ENCODE measurements around the gene GCLC. TPM values are rescaled to one million over a fixed set of nuclear protein-coding genes. Genes with fewer than 3 reads are reported as not detected.

Gene GCLC
- total and polyA plus RNA-seq, 2 experiments from 2014 or later: 16.9 to 40.3 TPM

DNA sequence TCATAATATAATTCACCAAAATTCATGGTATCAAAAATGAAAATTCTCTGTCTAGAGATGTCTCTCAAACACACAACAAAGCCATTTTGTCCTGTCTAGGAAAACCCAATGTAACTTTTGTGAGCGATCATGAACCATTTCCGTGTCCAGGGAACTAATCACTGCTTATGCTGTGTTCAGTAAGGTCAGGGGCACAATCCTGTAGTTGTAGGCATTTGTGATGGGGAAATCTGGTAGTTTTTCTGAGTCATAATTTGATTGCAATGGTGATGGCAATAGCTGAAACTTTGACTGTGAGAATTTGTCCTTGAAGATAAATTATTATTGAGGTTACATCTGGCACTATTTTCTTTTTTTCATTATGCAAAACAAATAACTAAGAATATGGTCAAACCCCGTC is 21.0 kb upstream of the GCLC start:
- TF ChIP-seq, protein P1, sequence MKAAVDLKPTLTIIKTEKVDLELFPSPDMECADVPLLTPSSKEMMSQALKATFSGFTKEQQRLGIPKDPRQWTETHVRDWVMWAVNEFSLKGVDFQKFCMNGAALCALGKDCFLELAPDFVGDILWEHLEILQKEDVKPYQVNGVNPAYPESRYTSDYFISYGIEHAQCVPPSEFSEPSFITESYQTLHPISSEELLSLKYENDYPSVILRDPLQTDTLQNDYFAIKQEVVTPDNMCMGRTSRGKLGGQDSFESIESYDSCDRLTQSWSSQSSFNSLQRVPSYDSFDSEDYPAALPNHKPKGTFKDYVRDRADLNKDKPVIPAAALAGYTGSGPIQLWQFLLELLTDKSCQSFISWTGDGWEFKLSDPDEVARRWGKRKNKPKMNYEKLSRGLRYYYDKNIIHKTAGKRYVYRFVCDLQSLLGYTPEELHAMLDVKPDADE (IDR thresholded peaks at IDR 0.05): no peak
- TF ChIP-seq, protein P2, sequence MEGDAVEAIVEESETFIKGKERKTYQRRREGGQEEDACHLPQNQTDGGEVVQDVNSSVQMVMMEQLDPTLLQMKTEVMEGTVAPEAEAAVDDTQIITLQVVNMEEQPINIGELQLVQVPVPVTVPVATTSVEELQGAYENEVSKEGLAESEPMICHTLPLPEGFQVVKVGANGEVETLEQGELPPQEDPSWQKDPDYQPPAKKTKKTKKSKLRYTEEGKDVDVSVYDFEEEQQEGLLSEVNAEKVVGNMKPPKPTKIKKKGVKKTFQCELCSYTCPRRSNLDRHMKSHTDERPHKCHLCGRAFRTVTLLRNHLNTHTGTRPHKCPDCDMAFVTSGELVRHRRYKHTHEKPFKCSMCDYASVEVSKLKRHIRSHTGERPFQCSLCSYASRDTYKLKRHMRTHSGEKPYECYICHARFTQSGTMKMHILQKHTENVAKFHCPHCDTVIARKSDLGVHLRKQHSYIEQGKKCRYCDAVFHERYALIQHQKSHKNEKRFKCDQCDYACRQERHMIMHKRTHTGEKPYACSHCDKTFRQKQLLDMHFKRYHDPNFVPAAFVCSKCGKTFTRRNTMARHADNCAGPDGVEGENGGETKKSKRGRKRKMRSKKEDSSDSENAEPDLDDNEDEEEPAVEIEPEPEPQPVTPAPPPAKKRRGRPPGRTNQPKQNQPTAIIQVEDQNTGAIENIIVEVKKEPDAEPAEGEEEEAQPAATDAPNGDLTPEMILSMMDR (conservative IDR thresholded peaks at IDR 0.05; ENCODE audit: low read depth in 2 of 2): no peak
- no peak for TF ChIP-seq EZH2 (IDR thresholded peaks at IDR 0.05; ENCODE audit: low read depth, unreplicated experiment)
- Histone ChIP-seq H3K36me3 (ENCODE audit: insufficient read depth) (no peaks in the 10 kb centered on the region), H3F3A (replicated peaks; ENCODE audit: low read depth) (no peaks in the 10 kb centered on the region), H3K27ac (ENCODE audit: low read depth) (no peak overlapping the region), H4K20me1 (replicated peaks; ENCODE audit: insufficient read depth) (no peaks in the 10 kb centered on the region), H3K4me1 (ENCODE audit: insufficient read depth) (no peaks in the 10 kb centered on the region), H3K27me3 (ENCODE audit: insufficient read depth) (no peaks in the 10 kb centered on the region), H3K79me2 (replicated peaks; ENCODE audit: insufficient read depth) (no peaks in the 10 kb centered on the region), H3K4me2 (no peak overlapping the region), H3K9me2 (ENCODE audit: insufficient read depth) (0 out of 2 replicates have a peak, but pooled peaks cover 4% of the 10 kb centered on the region), H3K4me3 (no peak overlapping the region), H2AFZ (no peak overlapping the region)
- peaks cover 27% of the 10 kb centered on the region for H3K9me3 Mint-ChIP-seq
- H3K4me3 Mint-ChIP-seq: no peak overlapping the region
- H3K27ac Mint-ChIP-seq: no peak overlapping the region
- H3K27me3 Mint-ChIP-seq (ENCODE audit: insufficient read depth, low read depth, poor library complexity): no peaks in the 10 kb centered on the region
- peaks cover 12% of the 10 kb centered on the region for H3K36me3 Mint-ChIP-seq (ENCODE audit: low read depth)
- ATAC-seq (no peak), DNase-seq (ENCODE audit: low spot score) (no peak)
- no peaks in the 10 kb centered on the region for H3K4me1 Mint-ChIP-seq

DNA sequence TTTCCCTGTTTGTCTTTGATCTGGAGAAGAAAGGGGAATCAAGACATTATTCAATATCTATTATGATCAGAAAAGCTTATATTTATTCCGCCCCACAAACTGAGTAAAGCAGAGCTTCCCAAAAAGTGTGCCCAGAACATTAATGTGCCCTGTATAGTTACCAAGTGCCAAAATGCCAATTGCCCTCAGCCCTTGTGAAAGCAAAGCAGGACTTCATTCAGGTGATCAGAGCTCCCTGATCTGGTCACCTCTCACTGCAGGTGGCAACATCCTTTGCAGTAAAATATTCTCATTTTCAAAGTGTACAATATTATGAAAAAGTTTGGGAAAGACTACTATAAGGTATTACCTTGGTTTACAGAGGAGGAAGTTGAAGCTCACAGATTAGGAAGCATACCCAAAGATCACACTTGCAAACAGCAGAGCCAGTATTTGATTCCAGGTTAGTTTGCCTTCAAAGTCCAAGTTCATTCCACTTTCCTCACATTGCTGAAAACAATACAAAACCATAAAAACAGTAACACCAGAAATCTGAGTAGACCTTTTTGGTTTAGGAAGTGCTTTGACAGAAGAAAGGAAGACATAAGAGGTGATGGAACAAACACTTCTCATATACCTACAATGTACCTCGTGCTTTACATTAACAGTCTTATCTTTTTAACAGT is 19.6 kb upstream of the GCLC start:
- no peaks in the 10 kb centered on the region for H3K79me2 ChIP-seq (replicated peaks; ENCODE audit: insufficient read depth)
- no peak overlapping the region for H3K4me3 ChIP-seq
- H3K4me3 Mint-ChIP-seq: no peak overlapping the region
- H3K4me1 ChIP-seq (ENCODE audit: insufficient read depth): no peaks in the 10 kb centered on the region
- H3K36me3 Mint-ChIP-seq (ENCODE audit: low read depth): peaks cover 18% of the 10 kb centered on the region
- 0 out of 2 replicates have a peak, but pooled peaks cover 4% of the 10 kb centered on the region for H3K9me2 ChIP-seq (ENCODE audit: insufficient read depth)
- peaks cover 13% of the 10 kb centered on the region for H3K36me3 ChIP-seq (ENCODE audit: insufficient read depth)
- no peaks in the 10 kb centered on the region for H4K20me1 ChIP-seq (replicated peaks; ENCODE audit: insufficient read depth)
- H3K9me3 Mint-ChIP-seq: peaks cover 41% of the 10 kb centered on the region
- no peaks in the 10 kb centered on the region for H3K27me3 Mint-ChIP-seq (ENCODE audit: insufficient read depth, low read depth, poor library complexity)
- H3K4me2 ChIP-seq: no peak overlapping the region
- H3F3A ChIP-seq (replicated peaks; ENCODE audit: low read depth): no peaks in the 10 kb centered on the region
- no peak for ATAC-seq
- H3K27ac Mint-ChIP-seq: no peak overlapping the region
- H3K27me3 ChIP-seq (ENCODE audit: insufficient read depth): no peaks in the 10 kb centered on the region
- H2AFZ ChIP-seq: no peak overlapping the region
- H3K4me1 Mint-ChIP-seq: no peaks in the 10 kb centered on the region
- DNase-seq (ENCODE audit: low spot score): no peak
- no peak overlapping the region for H3K27ac ChIP-seq (ENCODE audit: low read depth)
- TF ChIP-seq NANOG (IDR thresholded peaks at IDR 0.05; ENCODE audit: borderline replicate concordance) (no peak), JUNB (IDR thresholded peaks at IDR 0.05; ENCODE audit: unreplicated experiment) (no peak), EZH2phosphoT487 (IDR thresholded peaks at IDR 0.05; ENCODE audit: unreplicated experiment) (no peak), POLR2AphosphoS5 (IDR thresholded peaks at IDR 0.05; ENCODE audit: low read depth) (no peak)
- TF ChIP-seq, protein P3, sequence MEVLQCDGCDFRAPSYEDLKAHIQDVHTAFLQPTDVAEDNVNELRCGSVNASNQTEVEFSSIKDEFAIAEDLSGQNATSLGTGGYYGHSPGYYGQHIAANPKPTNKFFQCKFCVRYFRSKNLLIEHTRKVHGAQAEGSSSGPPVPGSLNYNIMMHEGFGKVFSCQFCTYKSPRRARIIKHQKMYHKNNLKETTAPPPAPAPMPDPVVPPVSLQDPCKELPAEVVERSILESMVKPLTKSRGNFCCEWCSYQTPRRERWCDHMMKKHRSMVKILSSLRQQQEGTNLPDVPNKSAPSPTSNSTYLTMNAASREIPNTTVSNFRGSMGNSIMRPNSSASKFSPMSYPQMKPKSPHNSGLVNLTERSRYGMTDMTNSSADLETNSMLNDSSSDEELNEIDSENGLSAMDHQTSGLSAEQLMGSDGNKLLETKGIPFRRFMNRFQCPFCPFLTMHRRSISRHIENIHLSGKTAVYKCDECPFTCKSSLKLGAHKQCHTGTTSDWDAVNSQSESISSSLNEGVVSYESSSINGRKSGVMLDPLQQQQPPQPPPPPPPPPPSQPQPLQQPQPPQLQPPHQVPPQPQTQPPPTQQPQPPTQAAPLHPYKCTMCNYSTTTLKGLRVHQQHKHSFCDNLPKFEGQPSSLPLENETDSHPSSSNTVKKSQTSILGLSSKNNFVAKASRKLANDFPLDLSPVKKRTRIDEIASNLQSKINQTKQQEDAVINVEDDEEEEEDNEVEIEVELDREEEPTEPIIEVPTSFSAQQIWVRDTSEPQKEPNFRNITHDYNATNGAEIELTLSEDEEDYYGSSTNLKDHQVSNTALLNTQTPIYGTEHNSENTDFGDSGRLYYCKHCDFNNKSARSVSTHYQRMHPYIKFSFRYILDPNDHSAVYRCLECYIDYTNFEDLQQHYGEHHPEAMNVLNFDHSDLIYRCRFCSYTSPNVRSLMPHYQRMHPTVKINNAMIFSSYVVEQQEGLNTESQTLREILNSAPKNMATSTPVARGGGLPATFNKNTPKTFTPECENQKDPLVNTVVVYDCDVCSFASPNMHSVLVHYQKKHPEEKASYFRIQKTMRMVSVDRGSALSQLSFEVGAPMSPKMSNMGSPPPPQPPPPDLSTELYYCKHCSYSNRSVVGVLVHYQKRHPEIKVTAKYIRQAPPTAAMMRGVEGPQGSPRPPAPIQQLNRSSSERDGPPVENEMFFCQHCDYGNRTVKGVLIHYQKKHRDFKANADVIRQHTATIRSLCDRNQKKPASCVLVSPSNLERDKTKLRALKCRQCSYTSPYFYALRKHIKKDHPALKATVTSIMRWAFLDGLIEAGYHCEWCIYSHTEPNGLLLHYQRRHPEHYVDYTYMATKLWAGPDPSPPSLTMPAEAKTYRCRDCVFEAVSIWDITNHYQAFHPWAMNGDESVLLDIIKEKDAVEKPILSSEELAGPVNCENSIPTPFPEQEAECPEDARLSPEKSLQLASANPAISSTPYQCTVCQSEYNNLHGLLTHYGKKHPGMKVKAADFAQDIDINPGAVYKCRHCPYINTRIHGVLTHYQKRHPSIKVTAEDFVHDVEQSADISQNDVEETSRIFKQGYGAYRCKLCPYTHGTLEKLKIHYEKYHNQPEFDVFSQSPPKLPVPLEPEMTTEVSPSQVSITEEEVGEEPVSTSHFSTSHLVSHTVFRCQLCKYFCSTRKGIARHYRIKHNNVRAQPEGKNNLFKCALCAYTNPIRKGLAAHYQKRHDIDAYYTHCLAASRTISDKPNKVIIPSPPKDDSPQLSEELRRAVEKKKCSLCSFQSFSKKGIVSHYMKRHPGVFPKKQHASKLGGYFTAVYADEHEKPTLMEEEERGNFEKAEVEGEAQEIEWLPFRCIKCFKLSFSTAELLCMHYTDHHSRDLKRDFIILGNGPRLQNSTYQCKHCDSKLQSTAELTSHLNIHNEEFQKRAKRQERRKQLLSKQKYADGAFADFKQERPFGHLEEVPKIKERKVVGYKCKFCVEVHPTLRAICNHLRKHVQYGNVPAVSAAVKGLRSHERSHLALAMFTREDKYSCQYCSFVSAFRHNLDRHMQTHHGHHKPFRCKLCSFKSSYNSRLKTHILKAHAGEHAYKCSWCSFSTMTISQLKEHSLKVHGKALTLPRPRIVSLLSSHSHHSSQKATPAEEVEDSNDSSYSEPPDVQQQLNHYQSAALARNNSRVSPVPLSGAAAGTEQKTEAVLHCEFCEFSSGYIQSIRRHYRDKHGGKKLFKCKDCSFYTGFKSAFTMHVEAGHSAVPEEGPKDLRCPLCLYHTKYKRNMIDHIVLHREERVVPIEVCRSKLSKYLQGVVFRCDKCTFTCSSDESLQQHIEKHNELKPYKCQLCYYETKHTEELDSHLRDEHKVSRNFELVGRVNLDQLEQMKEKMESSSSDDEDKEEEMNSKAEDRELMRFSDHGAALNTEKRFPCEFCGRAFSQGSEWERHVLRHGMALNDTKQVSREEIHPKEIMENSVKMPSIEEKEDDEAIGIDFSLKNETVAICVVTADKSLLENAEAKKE (CRISPR knock-in tag; IDR thresholded peaks at IDR 0.05): no peak
- TF ChIP-seq, protein P1 (IDR thresholded peaks at IDR 0.05): no peak
